Left ventricle myocardium inferior (tissue), 1 donor: ENCODE measurements around the gene SOBP. TPM values are rescaled to one million over a fixed set of nuclear protein-coding genes. Genes with fewer than 3 reads are reported as not detected.

Experiments used
- DNase-seq: peaks from one replicate; pipeline ENCODE4 v3.0.0-alpha.2; 2020
- H3K27ac ChIP-seq: fragments of 200-600 bp; replicated peaks from 2 replicates; pipeline ENCODE4 v1.8.0; 2021
- H3K27me3 ChIP-seq: fragments of 200-600 bp; 2 replicates; pipeline ENCODE4 v1.8.0; 2021; ENCODE audit warnings: low read depth
- H3K36me3 ChIP-seq: fragments of 200-600 bp; 2 replicates; pipeline ENCODE4 v1.8.0; 2021
- H3K4me1 ChIP-seq: fragments of 200-600 bp; 2 replicates; pipeline ENCODE4 v1.8.0; 2021
- H3K4me3 ChIP-seq: fragments of 200-600 bp; 2 replicates; pipeline ENCODE4 v1.8.0; 2021; ENCODE audit warnings: mild to moderate bottlenecking, moderate library complexity
- H3K9me3 ChIP-seq: fragments of 200-600 bp; replicated peaks from 2 replicates; pipeline ENCODE4 v1.8.0; 2021
- intact Hi-C: fragments of 100-400 bp; cut with micrococcal nuclease; formaldehyde crosslinking; loops from one replicate; pipeline ENCODE4 v1.11.0; 2022
- total RNA-seq: library from RNA; stranded (reverse); fragmentation: NEBNext Ultra II Directional; extraction: Animal tissue kit (Norgen Biotek cat#: 25700); gene quantifications from one replicate; pipeline ENCODE4 v1.2.1, GENCODE V29; 2021
- TF ChIP-seq, protein P1 (sequence below): fragments of 200-600 bp; IDR thresholded peaks from 2 replicates; pipeline ENCODE4 v1.8.0; 2021; ENCODE audit warnings: antibody characterized with exemption, mild to moderate bottlenecking, borderline replicate concordance
- donor health status: DM: no; HTN: yes; CAD: no; lungs with severe emphysema.

Gene SOBP
- total RNA-seq, 1 donor from 2014 or later, result 22.9 TPM

GRCh38 chr6:107670792-107671199 is 180.9 kb downstream of the SOBP start:
- Histone ChIP-seq H3K4me3 (no peak overlapping the region), H3K4me1 (peaks cover 30% of the 10 kb centered on the region), H3K27me3 (no peaks in the 10 kb centered on the region), H3K9me3 (no peaks in the 10 kb centered on the region), H3K36me3 (no peaks in the 10 kb centered on the region), H3K27ac (peak overlapping the region; percentile 31)
- peak; percentile 64 for DNase-seq
- TF ChIP-seq, protein P1, sequence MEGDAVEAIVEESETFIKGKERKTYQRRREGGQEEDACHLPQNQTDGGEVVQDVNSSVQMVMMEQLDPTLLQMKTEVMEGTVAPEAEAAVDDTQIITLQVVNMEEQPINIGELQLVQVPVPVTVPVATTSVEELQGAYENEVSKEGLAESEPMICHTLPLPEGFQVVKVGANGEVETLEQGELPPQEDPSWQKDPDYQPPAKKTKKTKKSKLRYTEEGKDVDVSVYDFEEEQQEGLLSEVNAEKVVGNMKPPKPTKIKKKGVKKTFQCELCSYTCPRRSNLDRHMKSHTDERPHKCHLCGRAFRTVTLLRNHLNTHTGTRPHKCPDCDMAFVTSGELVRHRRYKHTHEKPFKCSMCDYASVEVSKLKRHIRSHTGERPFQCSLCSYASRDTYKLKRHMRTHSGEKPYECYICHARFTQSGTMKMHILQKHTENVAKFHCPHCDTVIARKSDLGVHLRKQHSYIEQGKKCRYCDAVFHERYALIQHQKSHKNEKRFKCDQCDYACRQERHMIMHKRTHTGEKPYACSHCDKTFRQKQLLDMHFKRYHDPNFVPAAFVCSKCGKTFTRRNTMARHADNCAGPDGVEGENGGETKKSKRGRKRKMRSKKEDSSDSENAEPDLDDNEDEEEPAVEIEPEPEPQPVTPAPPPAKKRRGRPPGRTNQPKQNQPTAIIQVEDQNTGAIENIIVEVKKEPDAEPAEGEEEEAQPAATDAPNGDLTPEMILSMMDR, result no peak
- intact Hi-C loops, result loop anchor here (10.0 kb wide), 1 partner anchor 174 kb away; no protein-coding TSS in a partner anchor

GRCh38 chr6:107673076-107673494 is 183.2 kb downstream of the SOBP start:
- DNase-seq, result peak; percentile 48
- no peaks in the 10 kb centered on the region for H3K36me3 ChIP-seq
- H3K4me3 ChIP-seq, result no peak overlapping the region
- H3K27me3 ChIP-seq, result no peaks in the 10 kb centered on the region
- H3K4me1 ChIP-seq, result peaks cover 27% of the 10 kb centered on the region
- TF ChIP-seq, protein P1, result no peak
- intact Hi-C loops, result loop anchor here (10.0 kb wide), 1 partner anchor 172 kb away; no protein-coding TSS in a partner anchor
- H3K9me3 ChIP-seq, result no peaks in the 10 kb centered on the region
- peak overlapping the region; percentile 18 for H3K27ac ChIP-seq

DNA sequence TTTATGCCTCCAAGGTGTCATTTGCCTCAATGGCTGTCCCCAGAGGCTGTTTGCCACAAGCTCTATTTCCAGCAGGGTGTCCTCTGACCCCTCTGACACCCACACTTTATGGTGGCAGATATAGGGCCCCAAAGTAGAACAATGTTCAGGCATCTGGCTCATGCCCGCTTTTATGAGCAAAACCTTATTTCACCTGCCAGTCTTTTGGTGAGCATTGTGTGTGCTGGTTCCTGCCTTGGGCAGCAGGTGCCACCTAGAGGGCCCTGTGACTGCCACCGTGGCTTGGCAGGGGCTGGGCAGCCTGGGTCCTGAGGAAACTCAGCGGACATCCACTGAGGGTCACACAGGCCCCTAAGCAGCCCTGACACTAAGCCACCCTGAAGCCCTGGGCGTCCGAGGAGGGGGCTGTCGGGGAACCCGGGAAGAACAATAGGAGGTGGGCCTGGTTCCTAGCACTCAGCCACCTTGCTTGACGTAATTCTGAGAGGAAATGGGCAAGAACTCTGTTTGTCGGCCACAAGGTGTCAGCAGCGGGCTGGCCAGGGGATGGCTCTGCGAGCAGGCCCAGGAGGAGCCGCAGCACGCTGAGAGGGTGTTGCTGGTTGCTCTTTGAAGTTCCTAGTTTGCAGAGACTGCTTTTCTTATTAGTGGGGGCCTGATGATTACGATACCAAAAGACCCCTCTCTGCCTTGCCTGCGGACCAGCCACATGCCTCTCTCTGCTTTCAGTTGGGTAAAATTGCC is 185.2 kb downstream of the SOBP start:
- Histone ChIP-seq H3K27me3 (no peaks in the 10 kb centered on the region), H3K27ac (no peak overlapping the region), H3K9me3 (no peaks in the 10 kb centered on the region), H3K36me3 (no peaks in the 10 kb centered on the region), H3K4me3 (peak overlapping the region; percentile 48), H3K4me1 (peaks cover 27% of the 10 kb centered on the region)
- TF ChIP-seq, protein P1, result peak; percentile 95
- DNase-seq, result peak; percentile 76
- intact Hi-C loops, result loop anchor here (2.0 to 10.0 kb wide), 2 partner anchors 30 to 170 kb away; no protein-coding TSS in a partner anchor

DNA sequence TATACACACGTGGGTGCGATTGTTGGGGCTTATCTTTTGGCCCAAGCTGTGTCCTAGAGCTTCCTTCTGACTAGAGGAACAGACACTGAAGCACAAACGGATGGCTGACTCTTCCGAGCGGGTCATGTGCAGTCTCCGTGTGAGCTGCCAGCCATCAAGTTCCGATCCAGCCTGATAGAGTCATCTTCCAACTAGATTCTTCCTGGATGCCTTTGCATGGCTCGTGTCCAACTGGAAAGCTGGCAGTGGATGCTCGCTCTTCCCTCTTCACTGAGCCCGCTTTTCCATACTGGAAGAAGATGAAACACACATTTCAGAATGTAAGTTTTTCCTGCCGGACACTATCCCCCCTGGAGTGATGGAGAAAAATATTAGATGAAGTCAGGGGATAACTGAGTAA is 186.1 kb downstream of the SOBP start:
- H3K4me1 ChIP-seq, result peaks cover 19% of the 10 kb centered on the region
- intact Hi-C loops, result loop anchor here (10.0 kb wide), 1 partner anchor 169 kb away; no protein-coding TSS in a partner anchor
- no peaks in the 10 kb centered on the region for H3K27me3 ChIP-seq
- no peak overlapping the region for H3K27ac ChIP-seq
- TF ChIP-seq, protein P1, result no peak
- H3K9me3 ChIP-seq, result no peaks in the 10 kb centered on the region
- no peak overlapping the region for H3K4me3 ChIP-seq
- no peaks in the 10 kb centered on the region for H3K36me3 ChIP-seq
- DNase-seq, result no peak

- H3K4me3 ChIP-seq, result no peak overlapping the region
- H3K36me3 ChIP-seq, result no peaks in the 10 kb centered on the region
- H3K27me3 ChIP-seq, result no peaks in the 10 kb centered on the region
- TF ChIP-seq, protein P1, result no peak
- peaks cover 10% of the 10 kb centered on the region for H3K4me1 ChIP-seq
- DNase-seq, result no peak
- intact Hi-C loops, result loop anchor here (10.0 kb wide), 1 partner anchor 167 kb away; no protein-coding TSS in a partner anchor
- no peak overlapping the region for H3K27ac ChIP-seq
- no peaks in the 10 kb centered on the region for H3K9me3 ChIP-seq
Observed at GRCh38 chr6:107677399-107677798, 187.5 kb downstream of the SOBP start.
